Neural progenitor cell (in vitro differentiated cells): ENCODE data around the gene OPCML. TPM values are rescaled to one million over a fixed set of nuclear protein-coding genes. Genes with fewer than 3 reads are reported as not detected.

Experiments used
- DNase-seq: peaks from one replicate; pipeline ENCODE4 v3.0.0-alpha.2; 2016; ENCODE audit warnings: low spot score
- H2AFZ ChIP-seq: fragments of 200-600 bp; sonication (generic); replicated peaks from 2 replicates; pipeline ENCODE4 v1.6.1; 2016; ENCODE audit warnings: antibody characterized with exemption
- H3F3A ChIP-seq: fragments of 200-600 bp; sonication (generic); 2 replicates; pipeline ENCODE4 v1.6.1; 2016; ENCODE audit warnings: antibody characterized with exemption, low read depth
- H3K27ac ChIP-seq: fragments of 200-600 bp; sonication (generic); 2 replicates; pipeline ENCODE4 v1.5.1; 2016; ENCODE audit warnings: mild to moderate bottlenecking
- H3K27me3 ChIP-seq: fragments of 200-600 bp; sonication (generic); 2 replicates; pipeline ENCODE4 v1.6.1; 2016; ENCODE audit warnings: mild to moderate bottlenecking, moderate library complexity
- H3K36me3 ChIP-seq: fragments of 200-600 bp; sonication (generic); 2 replicates; pipeline ENCODE4 v1.5.1; 2016
- H3K4me1 ChIP-seq: fragments of 200-600 bp; sonication (generic); 2 replicates; pipeline ENCODE4 v1.6.1; 2016; ENCODE audit warnings: mixed run types
- H3K4me2 ChIP-seq: fragments of 200-600 bp; sonication (generic); 2 replicates; pipeline ENCODE4 v1.6.1; 2016
- H3K4me3 ChIP-seq: fragments of 200-600 bp; sonication (generic); 2 replicates; pipeline ENCODE4 v1.5.1; 2016
- H3K79me2 ChIP-seq: fragments of 200-600 bp; sonication (generic); 2 replicates; pipeline ENCODE4 v1.6.1; 2016; ENCODE audit warnings: low read depth
- H3K9ac ChIP-seq: fragments of 200-600 bp; sonication (generic); 2 replicates; pipeline ENCODE4 v1.6.1; 2016
- H3K9me3 ChIP-seq: fragments of 200-600 bp; sonication (generic); 2 replicates; pipeline ENCODE4 v1.5.1; 2016; ENCODE audit warnings: low read depth
- H4K20me1 ChIP-seq: fragments of 200-600 bp; sonication (generic); 2 replicates; pipeline ENCODE4 v1.6.1; 2016; ENCODE audit warnings: low read depth
- H3K27ac Mint-ChIP-seq: 3 replicates; pipeline ENCODE4 v1.8.0; 2021; ENCODE audit warnings: mixed read lengths
- H3K27me3 Mint-ChIP-seq: 2 replicates; pipeline ENCODE4 v1.8.0; 2022; ENCODE audit warnings: low read depth, mild to moderate bottlenecking, inconsistent platforms, moderate library complexity, mixed read lengths; ENCODE audit not compliant: insufficient read depth
- H3K36me3 Mint-ChIP-seq: 3 replicates; pipeline ENCODE4 v1.8.0; 2021; ENCODE audit warnings: mixed read lengths
- H3K4me1 Mint-ChIP-seq: 3 replicates; pipeline ENCODE4 v1.8.0; 2021; ENCODE audit warnings: mixed read lengths
- H3K4me3 Mint-ChIP-seq: 3 replicates; pipeline ENCODE4 v1.8.0; 2021; ENCODE audit warnings: mild to moderate bottlenecking, moderate library complexity, mixed read lengths
- H3K9me3 Mint-ChIP-seq: 3 replicates; pipeline ENCODE4 v1.8.0; 2020; ENCODE audit warnings: mixed read lengths
- CTCF ChIP-seq: fragments of 200-600 bp; sonication (generic); IDR thresholded peaks from 2 replicates; pipeline ENCODE4 v1.5.1; 2017; ENCODE audit warnings: antibody characterized with exemption, mild to moderate bottlenecking
- EZH2 ChIP-seq: fragments of 200-600 bp; sonication (generic); IDR thresholded peaks from 2 replicates; pipeline ENCODE4 v1.6.1; 2017; ENCODE audit warnings: antibody characterized with exemption, mild to moderate bottlenecking, moderate library complexity
- EZH2phosphoT487 ChIP-seq: fragments of 200-600 bp; sonication (generic); IDR thresholded peaks from 2 replicates; pipeline ENCODE4 v1.6.1; 2017; ENCODE audit warnings: antibody characterized with exemption
- total RNA-seq: library from RNA; depleted of rRNA; stranded (reverse); fragments of >200 nt; gene quantifications from 2 replicates; pipeline ENCODE4 v1.2.3, GENCODE V29; 2015; ENCODE audit warnings: low replicate concordance

Gene OPCML
- total RNA-seq, 1 donor from 2014 or later: 0.02 TPM

DNA sequence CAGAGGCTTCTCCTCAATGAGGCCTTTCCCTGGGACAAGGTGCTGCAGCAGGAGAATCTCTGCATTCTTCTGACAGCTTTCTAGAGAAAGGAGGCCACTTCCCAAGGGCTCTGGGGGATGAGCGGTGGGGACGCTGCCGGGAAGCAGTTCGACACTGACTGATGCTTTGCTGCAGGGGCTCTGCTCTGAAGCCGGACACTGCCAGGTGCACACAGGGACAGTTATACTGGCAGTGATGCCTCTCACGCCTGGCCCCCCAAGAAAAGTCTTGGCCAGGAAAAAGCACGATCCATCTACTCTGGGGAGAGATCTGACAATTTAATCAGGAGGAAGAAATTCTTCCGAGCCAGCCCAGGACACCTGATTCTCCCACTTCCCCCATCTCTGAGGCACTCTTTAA, 456.9 kb downstream of the OPCML start:
- no peak overlapping the region for H3K9ac ChIP-seq
- no peak overlapping the region for H2AFZ ChIP-seq
- peaks cover 5% of the 10 kb centered on the region for H3K27me3 Mint-ChIP-seq
- no peaks in the 10 kb centered on the region for H3K79me2 ChIP-seq
- no peaks in the 10 kb centered on the region for H3K9me3 ChIP-seq
- H3K4me1 Mint-ChIP-seq: no peaks in the 10 kb centered on the region
- H3K36me3 ChIP-seq: no peaks in the 10 kb centered on the region
- no peak overlapping the region for H3K4me2 ChIP-seq
- no peak overlapping the region for H3K4me3 ChIP-seq
- no peaks in the 10 kb centered on the region for H3K4me1 ChIP-seq
- no peaks in the 10 kb centered on the region for H3K9me3 Mint-ChIP-seq
- no peak for DNase-seq
- TF ChIP-seq CTCF: no peak
- no peak for TF ChIP-seq EZH2phosphoT487
- no peak for TF ChIP-seq EZH2
- no peak overlapping the region for H3K27ac Mint-ChIP-seq
- H3K27ac ChIP-seq: no peak overlapping the region
- H4K20me1 ChIP-seq: no peaks in the 10 kb centered on the region
- no peak overlapping the region for H3K4me3 Mint-ChIP-seq
- H3K36me3 Mint-ChIP-seq: no peaks in the 10 kb centered on the region
- H3F3A ChIP-seq: no peaks in the 10 kb centered on the region
- peaks cover 32% of the 10 kb centered on the region for H3K27me3 ChIP-seq

DNA sequence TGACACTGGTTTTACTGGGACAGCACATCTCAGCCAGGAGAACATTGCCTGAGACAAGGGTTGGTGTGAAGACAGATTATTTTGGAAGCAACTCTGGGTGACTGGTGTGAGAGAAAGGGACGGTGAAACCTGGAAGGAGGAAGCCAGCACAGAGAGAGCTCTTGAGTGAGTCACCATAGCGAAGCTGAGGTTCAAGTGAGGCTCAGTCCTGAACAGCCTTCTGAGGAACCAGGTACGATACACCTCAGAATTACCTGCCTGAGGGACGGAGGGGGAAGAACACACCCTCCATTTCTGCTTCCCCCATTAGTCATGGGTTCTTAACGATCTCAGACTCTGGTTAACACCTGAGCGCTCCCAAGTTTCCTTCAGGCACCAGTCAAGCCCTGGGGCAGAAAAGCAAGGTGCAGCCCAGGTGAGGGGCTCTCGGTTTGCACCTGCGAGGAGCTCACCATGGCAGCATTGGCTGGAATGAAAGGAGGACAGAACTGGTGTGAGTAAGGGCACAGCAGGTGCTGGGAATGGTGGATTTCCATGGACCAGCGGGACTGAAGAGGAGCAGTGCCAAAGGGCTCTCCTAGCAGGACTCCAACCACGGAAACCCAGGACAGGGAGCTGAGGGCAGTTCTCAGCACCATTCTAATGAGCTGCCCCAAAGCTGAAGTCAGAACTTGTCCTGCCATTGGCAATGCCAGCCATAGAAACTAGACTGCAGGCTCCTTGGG, 459.3 kb downstream of the OPCML start:
- no peaks in the 10 kb centered on the region for H3K79me2 ChIP-seq
- H4K20me1 ChIP-seq: no peaks in the 10 kb centered on the region
- TF ChIP-seq EZH2phosphoT487: no peak
- TF ChIP-seq CTCF: no peak
- TF ChIP-seq EZH2: no peak
- no peak overlapping the region for H3K27ac Mint-ChIP-seq
- H3K4me3 ChIP-seq: no peak overlapping the region
- H3F3A ChIP-seq: no peaks in the 10 kb centered on the region
- no peak overlapping the region for H3K4me2 ChIP-seq
- H3K9ac ChIP-seq: no peak overlapping the region
- H2AFZ ChIP-seq: no peak overlapping the region
- H3K36me3 ChIP-seq: no peaks in the 10 kb centered on the region
- H3K9me3 ChIP-seq: no peaks in the 10 kb centered on the region
- no peaks in the 10 kb centered on the region for H3K4me1 Mint-ChIP-seq
- no peaks in the 10 kb centered on the region for H3K36me3 Mint-ChIP-seq
- H3K9me3 Mint-ChIP-seq: no peaks in the 10 kb centered on the region
- H3K27me3 ChIP-seq: peaks cover 9% of the 10 kb centered on the region
- no peak overlapping the region for H3K4me3 Mint-ChIP-seq
- no peak overlapping the region for H3K27ac ChIP-seq
- peaks cover 5% of the 10 kb centered on the region for H3K4me1 ChIP-seq
- peaks cover 5% of the 10 kb centered on the region for H3K27me3 Mint-ChIP-seq
- DNase-seq: no peak

GRCh38 chr11:133072378-133072777, 459.9 kb downstream of the OPCML start:
- no peak overlapping the region for H2AFZ ChIP-seq
- no peak overlapping the region for H3K4me3 ChIP-seq
- no peaks in the 10 kb centered on the region for H3K9me3 Mint-ChIP-seq
- H3K4me1 Mint-ChIP-seq: no peaks in the 10 kb centered on the region
- no peaks in the 10 kb centered on the region for H4K20me1 ChIP-seq
- no peaks in the 10 kb centered on the region for H3K36me3 Mint-ChIP-seq
- no peak overlapping the region for H3K4me2 ChIP-seq
- H3K27me3 ChIP-seq: peaks cover 3% of the 10 kb centered on the region
- H3K79me2 ChIP-seq: no peaks in the 10 kb centered on the region
- no peak overlapping the region for H3K9ac ChIP-seq
- no peaks in the 10 kb centered on the region for H3K36me3 ChIP-seq
- no peak overlapping the region for H3K27ac ChIP-seq
- H3K4me1 ChIP-seq: peaks cover 5% of the 10 kb centered on the region
- H3K27me3 Mint-ChIP-seq: peaks cover 5% of the 10 kb centered on the region
- H3K4me3 Mint-ChIP-seq: no peak overlapping the region
- no peak for DNase-seq
- H3K9me3 ChIP-seq: no peaks in the 10 kb centered on the region
- TF ChIP-seq EZH2 (no peak), EZH2phosphoT487 (no peak), CTCF (no peak)
- H3F3A ChIP-seq: no peaks in the 10 kb centered on the region
- no peak overlapping the region for H3K27ac Mint-ChIP-seq
